Measurements from ENCODE around the gene OR1B1. TPM values are rescaled to one million over a fixed set of nuclear protein-coding genes. Genes with fewer than 3 reads are reported as not detected.
"Not testable (repeated sequence)": the region's sequence is repeated elsewhere in the genome, so short reads cannot be mapped to it uniquely, and the experiment has no call there.

Gene OR1B1
- total RNA-seq = not detected

DNA sequence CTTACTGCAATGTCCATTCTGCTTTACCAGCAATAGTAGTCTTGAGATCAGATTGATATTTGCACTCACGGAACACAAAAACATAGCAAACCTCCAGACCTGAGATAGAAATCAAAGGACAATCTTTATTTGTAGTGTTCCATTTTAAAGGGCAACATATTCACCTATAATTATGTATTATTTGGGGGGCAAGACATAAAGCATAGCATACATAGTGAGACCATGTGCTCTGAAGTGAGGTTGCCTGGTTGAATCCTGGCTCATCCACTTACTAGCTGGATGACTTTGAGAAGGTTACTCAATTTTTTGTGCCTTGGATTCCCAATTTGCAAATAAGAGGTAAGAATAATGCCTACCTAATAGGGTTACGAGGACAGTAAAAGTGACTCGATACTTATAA is at the start of gene OR1B1:
Gene OR1B1 (minus strand): TSS at position 101 of the 400 bp plus-strand sequence.
- H3K27ac Mint-ChIP-seq = no peak within 1 kb of the TSS
- no peak for ATAC-seq (replicated peaks in 1 of 2)
- H3K27me3 Mint-ChIP-seq (ENCODE audit: low read depth) = no peaks in the 10 kb centered on the region
- H3K4me3 Mint-ChIP-seq = no peak within 1 kb of the TSS
- H3K9me3 Mint-ChIP-seq = no peaks in the 10 kb centered on the region
- no peak for DNase-seq
- no peaks in the 10 kb centered on the region for H3K36me3 Mint-ChIP-seq (ENCODE audit: insufficient read depth in 2 of 2)
- H3K4me1 Mint-ChIP-seq (ENCODE audit: low read depth) = no peaks in the 10 kb centered on the region

DNA sequence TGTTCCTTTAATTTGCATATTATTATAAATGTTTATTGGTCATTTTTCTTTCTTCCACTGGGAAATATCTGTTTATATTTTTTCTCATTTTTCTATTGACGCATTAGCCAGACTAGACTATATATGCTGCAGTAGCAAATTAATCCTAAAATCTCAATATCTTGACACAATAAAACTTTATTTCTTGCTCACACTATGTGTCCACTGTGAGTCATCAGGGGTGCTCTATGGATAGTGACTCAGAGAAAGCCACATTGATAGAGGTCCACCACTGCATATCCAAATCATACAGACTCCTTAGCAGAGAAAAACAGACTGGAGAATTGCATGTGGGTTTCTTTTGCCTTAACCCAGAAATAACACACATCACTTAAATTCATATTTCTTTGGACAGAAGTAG is 38.3 kb upstream of the OR1B1 start:
- Mint-ChIP-seq H3K36me3 (ENCODE audit: insufficient read depth in 2 of 2) (peaks cover 1 to 2% of the 10 kb centered on the region in 2 donors), H3K27me3 (ENCODE audit: low read depth) (no peaks in the 10 kb centered on the region), H3K9me3 (peaks cover 5 to 8% of the 10 kb centered on the region in 2 donors), H3K27ac (peak overlapping the region; percentile 44), H3K4me1 (ENCODE audit: low read depth) (no peaks in the 10 kb centered on the region), H3K4me3 (no peak overlapping the region)
- DNase-seq (no peak), ATAC-seq (replicated peaks in 1 of 2) (no peak)

- H3K36me3 Mint-ChIP-seq (ENCODE audit: insufficient read depth in 2 of 2) = peaks cover 1 to 9% of the 10 kb centered on the region in 2 donors
- H3K27me3 Mint-ChIP-seq (ENCODE audit: low read depth) = no peaks in the 10 kb centered on the region
- H3K4me1 Mint-ChIP-seq (ENCODE audit: low read depth) = no peaks in the 10 kb centered on the region
- H3K4me3 Mint-ChIP-seq = no peak overlapping the region
- no peak overlapping the region for H3K27ac Mint-ChIP-seq
- no peak for ATAC-seq (replicated peaks in 1 of 2)
- DNase-seq = no peak
- H3K9me3 Mint-ChIP-seq = peaks cover 6 to 11% of the 10 kb centered on the region in 2 donors
Observed at GRCh38 chr9:122684851-122685250, 27.4 kb upstream of the OR1B1 start.

DNA sequence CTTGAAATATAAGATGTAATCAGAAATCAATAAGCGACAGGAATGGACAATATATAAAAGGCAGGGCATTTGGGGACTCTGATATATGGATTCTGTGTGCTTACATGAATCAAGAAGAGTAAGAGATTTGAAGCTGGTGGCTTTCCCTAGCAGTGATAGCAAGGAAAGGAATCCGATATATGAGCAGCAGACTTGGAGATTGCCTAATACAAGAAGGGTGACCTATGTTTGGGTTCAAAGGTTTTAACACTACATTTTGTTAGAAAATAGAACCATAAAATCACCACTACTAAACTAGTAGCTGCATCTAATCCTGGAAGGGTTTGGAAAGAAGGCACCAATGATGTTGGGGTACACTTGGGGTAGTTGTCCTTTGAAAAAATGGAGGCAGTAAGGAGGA is 15.1 kb upstream of the OR1B1 start:
- peaks cover 5% of the 10 kb centered on the region for H3K27me3 Mint-ChIP-seq (ENCODE audit: low read depth)
- H3K9me3 Mint-ChIP-seq = peaks cover 10% of the 10 kb centered on the region in 2 donors
- DNase-seq (no peak), ATAC-seq (replicated peaks in 1 of 2) (no peak)
- H3K4me1 Mint-ChIP-seq (ENCODE audit: low read depth) = no peaks in the 10 kb centered on the region
- H3K36me3 Mint-ChIP-seq (ENCODE audit: insufficient read depth in 2 of 2) = no peaks in the 10 kb centered on the region
- no peak overlapping the region for H3K27ac Mint-ChIP-seq
- no peak overlapping the region for H3K4me3 Mint-ChIP-seq

- ATAC-seq (replicated peaks in 1 of 2) = no peak
- Mint-ChIP-seq H3K4me1 (ENCODE audit: low read depth) (no peaks in the 10 kb centered on the region), H3K27ac (no peak within 1 kb of the TSS), H3K27me3 (ENCODE audit: low read depth) (peaks cover 11% of the 10 kb centered on the region), H3K4me3 (no peak within 1 kb of the TSS), H3K36me3 (ENCODE audit: insufficient read depth in 2 of 2) (no peaks in the 10 kb centered on the region), H3K9me3 (peaks cover 3% of the 10 kb centered on the region in 2 donors)
- DNase-seq = no peak
Observed at GRCh38 chr9:122661416-122661815, 4.0 kb upstream of the OR1B1 start, which contains the start of gene OR1L1. TSS of gene OR1L1 (plus strand) at chr9:122661716. CDS start at chr9:122661716, 0 bp downstream.

- Mint-ChIP-seq H3K27me3 (ENCODE audit: low read depth) (no peaks in the 10 kb centered on the region), H3K4me1 (ENCODE audit: low read depth) (no peaks in the 10 kb centered on the region), H3K9me3 (no peaks in the 10 kb centered on the region), H3K36me3 (ENCODE audit: insufficient read depth in 2 of 2) (no peaks in the 10 kb centered on the region), H3K27ac (no peak overlapping the region), H3K4me3 (no peak overlapping the region)
- no peak for DNase-seq
- no peak for ATAC-seq (replicated peaks in 1 of 2)
Observed at GRCh38 chr9:122656378-122656777, 1.0 kb downstream of the OR1B1 start.

DNA sequence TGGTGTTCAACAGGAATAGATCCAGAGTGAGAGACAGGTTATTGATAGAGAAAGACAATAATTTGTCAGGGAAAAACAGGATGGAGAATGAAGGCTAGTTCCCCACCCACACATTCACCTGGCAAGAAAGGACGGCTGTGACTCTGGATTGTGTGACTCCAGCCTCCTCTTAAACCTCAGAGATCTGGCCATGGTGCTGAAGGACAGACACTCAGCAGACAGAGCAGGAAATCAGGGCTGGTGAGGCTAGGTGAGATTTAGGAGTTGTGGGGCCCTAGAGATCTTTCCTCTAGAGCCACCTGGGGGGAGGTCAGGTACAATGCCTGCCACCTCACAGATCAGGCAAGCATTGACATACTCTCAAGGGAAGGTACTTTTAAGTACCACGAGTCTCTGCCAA is 15.2 kb downstream of the OR1B1 start:
- ATAC-seq (replicated peaks in 1 of 2) (no peak), DNase-seq (no peak)
- Mint-ChIP-seq H3K36me3 (ENCODE audit: insufficient read depth in 2 of 2) (peaks cover 0 to 4% of the 10 kb centered on the region in 2 donors), H3K27ac (no peak overlapping the region), H3K4me1 (ENCODE audit: low read depth) (no peaks in the 10 kb centered on the region), H3K27me3 (ENCODE audit: low read depth) (peaks cover 7% of the 10 kb centered on the region), H3K4me3 (no peak overlapping the region), H3K9me3 (peaks cover 4 to 10% of the 10 kb centered on the region in 2 donors)

GRCh38 chr9:122619996-122620395 is 37.4 kb downstream of the OR1B1 start:
- H3K9me3 Mint-ChIP-seq = peaks cover 0 to 2% of the 10 kb centered on the region in 2 donors
- ATAC-seq (replicated peaks in 1 of 2) (no peak), DNase-seq (no peak)
- no peak overlapping the region for H3K27ac Mint-ChIP-seq
- no peak overlapping the region for H3K4me3 Mint-ChIP-seq
- no peaks in the 10 kb centered on the region for H3K4me1 Mint-ChIP-seq (ENCODE audit: low read depth)
- no peaks in the 10 kb centered on the region for H3K36me3 Mint-ChIP-seq (ENCODE audit: insufficient read depth in 2 of 2)
- H3K27me3 Mint-ChIP-seq (ENCODE audit: low read depth) = peaks cover 17% of the 10 kb centered on the region

DNA sequence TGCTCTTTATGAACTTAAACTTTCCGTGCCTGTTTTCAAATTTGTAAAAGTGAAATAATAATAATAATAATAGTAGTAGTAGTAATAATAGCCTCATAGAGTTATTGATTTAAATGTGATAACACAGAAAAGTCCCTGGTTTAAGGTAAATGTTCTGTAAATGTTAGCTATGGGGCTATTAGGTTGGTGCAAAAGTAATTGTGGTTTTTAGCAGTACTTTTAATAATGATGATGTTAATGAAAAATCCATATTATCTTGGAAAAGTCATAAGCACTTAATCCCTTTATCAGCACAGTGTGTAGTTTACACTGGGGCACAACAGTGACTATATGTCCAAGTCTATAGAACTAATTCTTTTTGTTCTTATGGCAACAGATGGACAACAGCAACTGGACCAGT is 43.1 kb downstream of the OR1B1 start, which contains the start of gene OR1Q1:
Gene OR1Q1 (plus strand): TSS at position 377 of the 400 bp plus-strand sequence. CDS start 0 bp downstream, at position 377.
- H3K4me3 Mint-ChIP-seq = no peak within 1 kb of the TSS
- no peak for ATAC-seq (replicated peaks in 1 of 2)
- no peaks in the 10 kb centered on the region for H3K36me3 Mint-ChIP-seq (ENCODE audit: insufficient read depth in 2 of 2)
- no peak within 1 kb of the TSS for H3K27ac Mint-ChIP-seq
- H3K9me3 Mint-ChIP-seq = peaks cover 0 to 2% of the 10 kb centered on the region in 2 donors
- H3K4me1 Mint-ChIP-seq (ENCODE audit: low read depth) = no peaks in the 10 kb centered on the region
- peaks cover 18% of the 10 kb centered on the region for H3K27me3 Mint-ChIP-seq (ENCODE audit: low read depth)
- no peak for DNase-seq

- no peaks in the 10 kb centered on the region for H3K4me1 Mint-ChIP-seq (ENCODE audit: low read depth)
- no peaks in the 10 kb centered on the region for H3K9me3 Mint-ChIP-seq
- H3K36me3 Mint-ChIP-seq (ENCODE audit: insufficient read depth in 2 of 2) = no peaks in the 10 kb centered on the region
- no peak overlapping the region for H3K27ac Mint-ChIP-seq
- H3K27me3 Mint-ChIP-seq (ENCODE audit: low read depth) = peaks cover 9% of the 10 kb centered on the region
- no peak overlapping the region for H3K4me3 Mint-ChIP-seq
- ATAC-seq (replicated peaks in 1 of 2) = no peak
- no peak for DNase-seq
Observed at GRCh38 chr9:122609804-122610203, 47.6 kb downstream of the OR1B1 start.

DNA sequence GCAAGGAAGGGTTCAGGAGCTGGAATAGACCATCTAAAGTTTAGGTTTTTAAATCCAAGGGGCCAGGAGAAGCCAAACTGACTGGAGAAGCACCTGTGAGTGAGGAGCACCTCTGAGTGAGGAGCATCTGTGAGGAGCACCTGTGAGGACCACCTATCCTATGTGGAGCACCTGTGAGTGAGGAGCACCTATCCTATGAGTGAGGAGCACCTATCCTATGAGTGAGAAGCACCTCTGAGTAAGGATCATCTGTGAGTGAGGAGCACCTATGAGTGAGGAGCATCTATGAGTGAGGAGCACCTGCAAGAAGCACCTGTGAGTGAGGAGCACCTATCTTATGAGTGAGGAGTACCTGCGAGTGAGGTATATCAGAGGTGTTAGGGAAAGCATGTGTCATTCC is 50.8 kb downstream of the OR1B1 start:
- DNase-seq = no peak
- H3K4me1 Mint-ChIP-seq (ENCODE audit: low read depth) = no peaks in the 10 kb centered on the region
- peaks cover 1 to 3% of the 10 kb centered on the region in 2 donors for H3K36me3 Mint-ChIP-seq (ENCODE audit: insufficient read depth in 2 of 2)
- no peak overlapping the region for H3K27ac Mint-ChIP-seq
- H3K4me3 Mint-ChIP-seq = no peak overlapping the region
- ATAC-seq (replicated peaks in 1 of 2) = no peak
- H3K27me3 Mint-ChIP-seq (ENCODE audit: low read depth) = peaks cover 14% of the 10 kb centered on the region
- H3K9me3 Mint-ChIP-seq = peaks cover 0 to 6% of the 10 kb centered on the region in 2 donors

DNA sequence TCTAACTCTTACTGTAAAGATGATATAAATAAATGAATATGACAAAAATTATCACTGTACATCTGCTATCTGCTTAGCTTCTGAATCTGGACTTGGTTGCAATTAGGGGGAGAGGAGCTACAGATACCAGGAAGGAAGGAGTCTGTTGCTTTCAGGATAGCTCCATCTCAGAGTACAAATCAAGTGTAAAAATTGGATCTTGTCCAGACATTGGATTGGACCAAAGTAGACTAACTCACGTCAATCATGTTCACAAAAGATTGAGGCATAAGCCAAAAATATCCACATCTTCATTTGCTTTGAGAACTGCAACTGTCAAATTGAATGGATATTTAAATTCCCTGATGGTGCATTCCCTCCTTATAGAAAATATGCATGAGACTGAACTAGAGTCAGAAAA is 51.7 kb downstream of the OR1B1 start:
- Mint-ChIP-seq H3K36me3 (ENCODE audit: insufficient read depth in 2 of 2) (peaks cover 3% of the 10 kb centered on the region in 2 donors), H3K4me1 (ENCODE audit: low read depth) (no peaks in the 10 kb centered on the region), H3K9me3 (peaks cover 0 to 6% of the 10 kb centered on the region in 2 donors), H3K4me3 (no peak overlapping the region), H3K27ac (no peak overlapping the region), H3K27me3 (ENCODE audit: low read depth) (peaks cover 14% of the 10 kb centered on the region)
- ATAC-seq (replicated peaks in 1 of 2) = no peak
- no peak for DNase-seq

DNA sequence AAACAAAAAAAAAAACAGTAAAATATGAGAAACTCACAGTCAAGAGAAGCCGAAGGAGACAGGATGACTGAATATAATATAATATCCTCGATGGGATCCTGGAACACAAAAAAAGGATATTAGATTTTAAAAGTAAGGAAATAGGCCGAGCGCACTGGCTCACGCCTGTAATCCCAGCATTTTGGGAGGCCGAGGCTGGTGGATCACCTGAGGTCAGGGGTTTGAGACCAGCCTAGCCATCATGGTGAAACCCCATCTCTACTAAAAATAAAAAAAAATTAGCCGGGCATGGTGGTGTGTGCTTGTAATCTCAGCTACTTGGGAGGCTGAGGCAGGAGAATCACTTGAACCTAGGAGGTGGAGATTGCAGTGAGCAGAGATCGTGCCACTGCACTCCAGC is 74.1 kb downstream of the OR1B1 start, which contains the start of gene OR1L8:
Gene OR1L8 (minus strand): TSS at position 101 of the 400 bp plus-strand sequence. CDS start 14,907 bp downstream, outside the sequence.
- not testable (repeated sequence) for H3K27ac Mint-ChIP-seq; H3K27me3 Mint-ChIP-seq (ENCODE audit: low read depth); H3K4me3 Mint-ChIP-seq; DNase-seq; H3K9me3 Mint-ChIP-seq; ATAC-seq (replicated peaks in 1 of 2); H3K36me3 Mint-ChIP-seq (ENCODE audit: insufficient read depth in 2 of 2); H3K4me1 Mint-ChIP-seq (ENCODE audit: low read depth)

GRCh38 chr9:122580360-122580759 is 77.1 kb downstream of the OR1B1 start:
- H3K9me3 Mint-ChIP-seq = no peaks in the 10 kb centered on the region
- DNase-seq = no peak
- no peaks in the 10 kb centered on the region for H3K4me1 Mint-ChIP-seq (ENCODE audit: low read depth)
- ATAC-seq (replicated peaks in 1 of 2) = no peak
- H3K36me3 Mint-ChIP-seq (ENCODE audit: insufficient read depth in 2 of 2) = peaks cover 0 to 2% of the 10 kb centered on the region in 2 donors
- no peaks in the 10 kb centered on the region for H3K27me3 Mint-ChIP-seq (ENCODE audit: low read depth)
- no peak overlapping the region for H3K27ac Mint-ChIP-seq
- H3K4me3 Mint-ChIP-seq = no peak overlapping the region
